SK-N-SH (cell line): ENCODE measurements around the gene CHCHD6. TPM values are rescaled to one million over a fixed set of nuclear protein-coding genes. Genes with fewer than 3 reads are reported as not detected.

Experiments
- CTCF ChIA-PET: fragments of 300-600, 350-600 bp; formaldehyde crosslinking; extraction: SDS; loops from one replicate; lab custom pipeline; 2021; lab: Yijun Ruan, JAX
- POLR2A ChIA-PET: fragments of 350-600 bp; sonication (Branson Sonifier 250); formaldehyde crosslinking; extraction: SDS; loops from one replicate; lab custom pipeline; 2020; ENCODE audit warnings: antibody characterized with exemption, inconsistent platforms; lab: Yijun Ruan, JAX
- DNase-seq: peaks from one replicate; pipeline ENCODE4 v3.0.0; 2012
- H2AFZ ChIP-seq: fragments of 200-600 bp; sonication (generic); 2 replicates; pipeline ENCODE4 v1.8.1; 2016; ENCODE audit warnings: antibody characterized with exemption, mild to moderate bottlenecking, low read depth
- H3F3A ChIP-seq: fragments of 200-600 bp; sonication (generic); replicated peaks from 2 replicates; pipeline ENCODE3; 2016; ENCODE audit warnings: antibody characterized with exemption, mild to moderate bottlenecking; ENCODE audit not compliant: insufficient read depth
- H3K27ac ChIP-seq, 2 experiments: fragments of 200-500 bp in 1 of 2; fragments of 200-600 bp in 1 of 2; sonication (Bioruptor generic) in 1 of 2; sonication (generic), shearing (Covaris generic) in 1 of 2; 2 replicates each; pipeline versions ENCODE4 v1.5.1 to v1.6.1; 2014 to 2016; ENCODE audit warnings: low read depth in 2 of 2, inconsistent platforms in 1 of 2, low read length in 1 of 2, mild to moderate bottlenecking in 1 of 2, mixed read lengths in 1 of 2
- H3K27me3 ChIP-seq: fragments of 200-600 bp; sonication (generic), shearing (Covaris generic); 2 replicates; pipeline ENCODE4 v1.6.1; 2016; ENCODE audit warnings: mixed run types; ENCODE audit not compliant: insufficient read depth
- H3K36me3 ChIP-seq, 2 experiments: fragments of 200-500 bp in 1 of 2; fragments of 200-600 bp in 1 of 2; sonication (Bioruptor generic) in 1 of 2; sonication (generic) in 1 of 2; replicated peaks in 1 of 2; 2 replicates each; pipeline versions ENCODE3 to v1.5.1; 2014 to 2016; ENCODE audit warnings: low read length in 1 of 2, mild to moderate bottlenecking in 1 of 2; ENCODE audit not compliant: insufficient read depth in 2 of 2, control insufficient read depth in 1 of 2
- H3K4me1 ChIP-seq, 2 experiments: fragments of 200-500 bp in 1 of 2; fragments of 200-600 bp in 1 of 2; sonication (Bioruptor generic) in 1 of 2; sonication (generic), shearing (Covaris generic) in 1 of 2; 2 replicates each; pipeline versions ENCODE4 v1.5.1 to v1.6.1; 2014 to 2016; ENCODE audit warnings: low read depth in 1 of 2, low read length in 1 of 2, mixed run types in 1 of 2; ENCODE audit not compliant: insufficient read depth in 2 of 2, control insufficient read depth in 1 of 2
- H3K4me2 ChIP-seq: fragments of 200-600 bp; sonication (generic), shearing (Covaris generic); 2 replicates; pipeline ENCODE4 v1.6.1; 2017; ENCODE audit warnings: mixed run types
- H3K4me3 ChIP-seq, 2 experiments: fragments of 200-500 bp in 1 of 2; fragments of 200-600 bp in 1 of 2; sonication (Bioruptor generic) in 1 of 2; sonication (generic), shearing (Covaris generic) in 1 of 2; 2 replicates each; pipeline versions ENCODE4 v1.5.1 to v1.8.1; 2014 to 2016; ENCODE audit warnings: low read depth in 2 of 2, inconsistent platforms in 1 of 2, low read length in 1 of 2, mild to moderate bottlenecking in 1 of 2, mixed read lengths in 1 of 2, moderate library complexity in 1 of 2
- H3K79me2 ChIP-seq: fragments of 200-600 bp; sonication (generic); 2 replicates; pipeline ENCODE4 v1.8.1; 2017; ENCODE audit warnings: mild to moderate bottlenecking; ENCODE audit not compliant: insufficient read depth
- H3K9ac ChIP-seq: fragments of 200-600 bp; sonication (generic); 2 replicates; pipeline ENCODE4 v1.6.1; 2017; ENCODE audit warnings: mixed run types
- H3K9me2 ChIP-seq: fragments of 200-600 bp; sonication (generic); 2 replicates; pipeline ENCODE4 v1.6.1; 2017; ENCODE audit warnings: mixed run types
- H3K9me3 ChIP-seq: fragments of 200-600 bp; sonication (generic); 2 replicates; pipeline ENCODE4 v1.6.1; 2017; ENCODE audit warnings: mixed run types, mild to moderate bottlenecking, moderate library complexity
- H4K20me1 ChIP-seq: fragments of 200-600 bp; sonication (generic); 2 replicates; pipeline ENCODE4 v1.6.1; 2017; ENCODE audit warnings: mild to moderate bottlenecking, mixed run types; ENCODE audit not compliant: insufficient read depth
- EP300 ChIP-seq, 2 experiments: IDR thresholded peaks; 2 replicates each; pipeline versions ENCODE4 v1.4.0 to v1.6.1; 2012; ENCODE audit warnings: borderline replicate concordance in 1 of 2, low read depth in 1 of 2, low read length in 1 of 2
- GATA2 ChIP-seq: sonication (generic); formaldehyde crosslinking; IDR thresholded peaks from 2 replicates; pipeline ENCODE4 v1.5.0; 2020; ENCODE audit warnings: mild to moderate bottlenecking, missing genetic modification reagents
- NRF1 ChIP-seq: IDR thresholded peaks from 2 replicates; pipeline ENCODE4 v1.6.1; 2012; ENCODE audit warnings: low read depth, mild to moderate bottlenecking, low read length
- POLR2AphosphoS5 ChIP-seq: IDR thresholded peaks from 2 replicates; pipeline ENCODE4 v1.6.1; 2012; ENCODE audit warnings: low read depth, low read length
- RAD21 ChIP-seq: IDR thresholded peaks from 2 replicates; pipeline ENCODE4 v1.6.1; 2012; ENCODE audit warnings: mild to moderate bottlenecking, low read length
- SIN3A ChIP-seq: IDR thresholded peaks from 2 replicates; pipeline ENCODE4 v1.6.1; 2012; ENCODE audit warnings: low read depth, mild to moderate bottlenecking, low read length, moderate library complexity, borderline replicate concordance
- YY1 ChIP-seq: IDR thresholded peaks from 2 replicates; pipeline ENCODE4 v1.4.0; 2012; ENCODE audit warnings: low read depth, mild to moderate bottlenecking
- WGBS: methylation state at CpG from one replicate; pipeline ENCODE4 v1.1.6; 2017; ENCODE audit warnings: low lambda C conversion rate; 5-methylcytosine and 5-hydroxymethylcytosine counted together
- polyA plus RNA-seq, 3 experiments: library from polyadenylated mRNA; depleted of rRNA; stranded (reverse); fragments of >200 nt; gene quantifications; 2 replicates each; pipeline ENCODE4 v1.2.3, GENCODE V29; 2012
- TF ChIP-seq, protein P1 (sequence below): IDR thresholded peaks from 2 replicates; pipeline ENCODE4 v1.4.0; 2012; ENCODE audit warnings: low read depth, borderline replicate concordance
- TF ChIP-seq, protein P2 (sequence below): IDR thresholded peaks from 2 replicates; pipeline ENCODE4 v1.6.1; 2012; ENCODE audit warnings: mild to moderate bottlenecking, low read depth, low read length, moderate library complexity

CHCHD6 gene
- polyA plus RNA-seq, 1 of the 3 experiments (the other 2 are of a cell fraction) = 42.5 TPM

DNA sequence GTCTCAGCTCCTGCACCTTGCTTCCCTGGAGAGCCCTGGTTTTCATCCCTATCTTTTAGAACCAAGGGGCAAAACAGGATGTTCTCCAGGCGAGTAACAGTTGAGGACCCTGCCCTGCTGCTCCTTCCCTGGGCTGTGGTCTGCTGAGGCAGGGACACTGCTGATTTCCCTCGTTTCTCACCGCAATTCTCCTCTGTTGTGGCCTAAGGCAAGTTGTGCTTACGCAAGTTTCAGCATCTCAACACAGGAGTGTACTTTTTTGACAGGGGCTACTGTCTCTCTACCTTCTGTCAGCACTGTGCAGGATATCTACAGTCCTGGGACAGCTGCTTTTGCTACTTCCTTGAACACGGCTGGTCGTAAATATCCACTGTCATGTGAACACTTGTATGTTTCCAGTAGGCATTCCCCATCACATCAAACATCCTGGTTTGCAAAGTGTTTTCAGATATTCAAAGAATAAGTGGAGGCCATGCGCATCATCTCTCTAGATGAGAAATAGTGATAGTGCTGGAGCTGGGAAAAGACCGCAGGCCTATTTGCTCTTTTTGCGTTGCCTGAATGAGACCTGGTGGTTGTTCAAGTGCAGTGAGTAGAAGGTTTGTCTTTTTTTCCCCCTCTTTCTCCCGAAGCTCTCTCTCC, 168.8 kb downstream of the CHCHD6 start (continued):
- TF ChIP-seq POLR2AphosphoS5 = no peak
- no peak for TF ChIP-seq EP300 (IDR thresholded peaks at IDR 0.05; ENCODE audit: borderline replicate concordance in 1 of 2, low read depth in 1 of 2, low read length in 1 of 2)
- no peak for TF ChIP-seq SIN3A
- no peak for TF ChIP-seq RAD21
- TF ChIP-seq, protein P1, sequence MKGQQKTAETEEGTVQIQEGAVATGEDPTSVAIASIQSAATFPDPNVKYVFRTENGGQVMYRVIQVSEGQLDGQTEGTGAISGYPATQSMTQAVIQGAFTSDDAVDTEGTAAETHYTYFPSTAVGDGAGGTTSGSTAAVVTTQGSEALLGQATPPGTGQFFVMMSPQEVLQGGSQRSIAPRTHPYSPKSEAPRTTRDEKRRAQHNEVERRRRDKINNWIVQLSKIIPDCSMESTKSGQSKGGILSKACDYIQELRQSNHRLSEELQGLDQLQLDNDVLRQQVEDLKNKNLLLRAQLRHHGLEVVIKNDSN = no peak

DNA sequence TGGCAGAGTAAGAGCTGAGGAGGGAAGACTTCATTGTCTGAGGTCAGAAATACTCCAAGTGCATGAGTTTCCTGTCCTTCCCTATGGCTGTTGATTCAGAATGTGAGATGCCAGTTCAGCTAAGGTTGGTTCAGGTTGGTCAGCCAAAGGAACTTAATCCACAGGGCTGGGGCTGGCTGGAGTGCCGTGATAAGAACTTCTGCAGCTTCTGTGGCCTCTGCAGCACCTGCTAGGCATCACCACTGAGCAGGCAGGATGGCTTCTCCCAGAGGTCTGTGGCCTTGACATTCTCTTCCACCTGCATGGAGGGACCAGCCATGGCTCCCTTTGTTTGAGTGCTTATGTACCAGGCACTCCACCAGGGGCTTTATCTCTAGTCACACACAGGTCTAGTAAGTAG, 169.4 kb downstream of the CHCHD6 start:
- ChIA-PET CTCF (interaction anchor here (0.7 to 1.4 kb wide), 3 partner anchors 14 to 121 kb away, joined by 3 to 7 read pairs (median 3); no protein-coding TSS in a partner anchor), POLR2A (no interaction called here)
- no CpG with 5 or more reads among the region's 1 CpG for WGBS

DNA sequence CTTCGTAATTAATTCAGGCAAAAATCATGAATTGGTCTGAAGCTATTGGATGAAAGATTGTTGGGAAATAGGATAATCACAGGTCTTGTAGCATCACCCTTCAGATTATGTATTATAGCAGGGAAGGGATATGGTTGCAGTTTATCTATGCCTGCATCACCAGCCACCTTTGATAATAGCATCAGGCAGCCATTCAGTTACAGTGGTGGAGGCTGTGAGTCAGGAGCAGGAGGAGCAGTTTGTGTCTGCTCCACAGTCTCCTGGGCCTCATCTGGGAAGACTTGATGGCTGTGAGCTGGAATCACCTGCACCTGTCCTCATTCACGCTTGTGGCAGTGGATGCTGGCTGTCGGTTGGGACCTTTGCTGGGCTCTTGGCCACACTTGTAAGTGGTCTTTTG, 174.6 kb downstream of the CHCHD6 start:
- no peak overlapping the region for H2AFZ ChIP-seq
- WGBS = 97% methylated on average over 1 of the region's 3 CpGs
- CTCF ChIA-PET = interaction anchor here (0.7 to 1.0 kb wide), 2 partner anchors 40 to 1652 kb away, joined by 3 read pairs; no protein-coding TSS in a partner anchor
- TF ChIP-seq EP300 (IDR thresholded peaks at IDR 0.05; ENCODE audit: borderline replicate concordance in 1 of 2, low read depth in 1 of 2, low read length in 1 of 2) (peak in 1 of 2 experiments; percentile 32; a peak in 1 of 4 replicates), RAD21 (peak; percentile 15; the same call in 1 of the 2 replicates), NRF1 (no peak), GATA2 (CRISPR knock-in tag) (peak; percentile 92)
- TF ChIP-seq, protein P2, sequence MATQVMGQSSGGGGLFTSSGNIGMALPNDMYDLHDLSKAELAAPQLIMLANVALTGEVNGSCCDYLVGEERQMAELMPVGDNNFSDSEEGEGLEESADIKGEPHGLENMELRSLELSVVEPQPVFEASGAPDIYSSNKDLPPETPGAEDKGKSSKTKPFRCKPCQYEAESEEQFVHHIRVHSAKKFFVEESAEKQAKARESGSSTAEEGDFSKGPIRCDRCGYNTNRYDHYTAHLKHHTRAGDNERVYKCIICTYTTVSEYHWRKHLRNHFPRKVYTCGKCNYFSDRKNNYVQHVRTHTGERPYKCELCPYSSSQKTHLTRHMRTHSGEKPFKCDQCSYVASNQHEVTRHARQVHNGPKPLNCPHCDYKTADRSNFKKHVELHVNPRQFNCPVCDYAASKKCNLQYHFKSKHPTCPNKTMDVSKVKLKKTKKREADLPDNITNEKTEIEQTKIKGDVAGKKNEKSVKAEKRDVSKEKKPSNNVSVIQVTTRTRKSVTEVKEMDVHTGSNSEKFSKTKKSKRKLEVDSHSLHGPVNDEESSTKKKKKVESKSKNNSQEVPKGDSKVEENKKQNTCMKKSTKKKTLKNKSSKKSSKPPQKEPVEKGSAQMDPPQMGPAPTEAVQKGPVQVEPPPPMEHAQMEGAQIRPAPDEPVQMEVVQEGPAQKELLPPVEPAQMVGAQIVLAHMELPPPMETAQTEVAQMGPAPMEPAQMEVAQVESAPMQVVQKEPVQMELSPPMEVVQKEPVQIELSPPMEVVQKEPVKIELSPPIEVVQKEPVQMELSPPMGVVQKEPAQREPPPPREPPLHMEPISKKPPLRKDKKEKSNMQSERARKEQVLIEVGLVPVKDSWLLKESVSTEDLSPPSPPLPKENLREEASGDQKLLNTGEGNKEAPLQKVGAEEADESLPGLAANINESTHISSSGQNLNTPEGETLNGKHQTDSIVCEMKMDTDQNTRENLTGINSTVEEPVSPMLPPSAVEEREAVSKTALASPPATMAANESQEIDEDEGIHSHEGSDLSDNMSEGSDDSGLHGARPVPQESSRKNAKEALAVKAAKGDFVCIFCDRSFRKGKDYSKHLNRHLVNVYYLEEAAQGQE = no peak
- POLR2A ChIA-PET = no interaction called here
- DNase-seq = peak; percentile 49
- no peaks in the 10 kb centered on the region for H3K9me3 ChIP-seq
- no peak overlapping the region for H3K4me2 ChIP-seq
- no peaks in the 10 kb centered on the region for H3F3A ChIP-seq
- no peak overlapping the region for H3K4me3 ChIP-seq
- H3K79me2 ChIP-seq = no peaks in the 10 kb centered on the region
- peak overlapping the region in 1 of 2 experiments; percentile 44; a peak in 2 of 4 replicates for H3K27ac ChIP-seq
- no peaks in the 10 kb centered on the region for H3K36me3 ChIP-seq
- no peaks in the 10 kb centered on the region for H4K20me1 ChIP-seq
- no peaks in the 10 kb centered on the region for H3K9me2 ChIP-seq
- no peaks in the 10 kb centered on the region for H3K27me3 ChIP-seq
- peaks cover 0 to 16% of the 10 kb centered on the region in 2 experiments; a peak in 2 of 4 replicates for H3K4me1 ChIP-seq
- H3K9ac ChIP-seq = no peak overlapping the region

More for the DNA sequence above, 169.4 kb downstream of the CHCHD6 start:
- Histone ChIP-seq H3K4me2 (no peak overlapping the region), H3F3A (no peaks in the 10 kb centered on the region), H3K36me3 (peaks cover 3 to 4% of the 10 kb centered on the region in 2 experiments), H3K9ac (no peak overlapping the region), H2AFZ (no peak overlapping the region), H3K27ac (no peak overlapping the region), H3K9me3 (no peaks in the 10 kb centered on the region), H3K79me2 (no peaks in the 10 kb centered on the region), H3K4me1 (peaks cover 12 to 22% of the 10 kb centered on the region in 2 experiments; a peak in 3 of 4 replicates), H3K9me2 (no peaks in the 10 kb centered on the region), H3K4me3 (no peak overlapping the region), H3K27me3 (no peaks in the 10 kb centered on the region), H4K20me1 (no peaks in the 10 kb centered on the region)
- TF ChIP-seq YY1 = no peak
- no peak for DNase-seq
